NCI-H226 (cell line): Measurements from ENCODE around the gene BCAS3.

Source experiments
- DNase-seq: peaks from one replicate; pipeline ENCODE4 v3.0.0-alpha.2; 2015

BCAS3 gene

DNA sequence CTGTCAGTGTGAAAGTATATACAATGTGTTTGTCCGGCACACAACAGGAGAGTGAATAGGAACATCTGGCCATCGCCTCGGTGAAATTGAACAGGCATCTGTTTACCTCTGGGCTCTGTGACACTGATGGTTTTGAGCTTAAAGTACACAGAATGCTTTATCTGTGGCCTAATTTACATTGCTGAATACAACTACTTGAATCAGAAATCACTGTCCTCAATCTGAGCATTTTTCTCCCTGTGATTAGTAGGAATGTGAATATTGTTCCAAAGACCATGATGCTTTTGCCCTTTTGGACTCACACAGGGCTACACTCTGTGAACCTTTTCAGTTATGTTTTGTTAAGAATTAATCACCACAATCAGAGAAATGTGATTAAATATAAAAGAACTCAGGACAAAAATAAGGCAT, 399.0 kb downstream of the BCAS3 start:
- DNase-seq, result no peak

DNA sequence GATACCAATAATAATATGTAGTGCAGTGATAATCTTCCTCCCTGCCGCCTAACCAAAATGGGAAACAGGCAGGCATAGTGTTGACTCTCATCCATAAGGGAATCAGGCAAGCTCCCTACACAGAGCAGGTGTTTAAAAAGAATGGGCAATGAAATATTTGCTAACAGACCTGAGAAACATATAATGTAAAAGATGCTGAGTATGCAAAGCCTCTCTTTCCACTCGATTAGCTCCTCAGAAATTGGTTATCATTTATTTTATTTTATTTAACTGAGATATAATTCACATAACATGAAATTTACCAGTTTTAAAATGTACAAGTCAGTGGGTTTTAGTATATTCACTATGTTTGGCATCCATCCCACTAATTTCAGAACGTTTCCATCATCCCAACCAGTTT, 404.3 kb downstream of the BCAS3 start:
- DNase-seq, result no peak

DNA sequence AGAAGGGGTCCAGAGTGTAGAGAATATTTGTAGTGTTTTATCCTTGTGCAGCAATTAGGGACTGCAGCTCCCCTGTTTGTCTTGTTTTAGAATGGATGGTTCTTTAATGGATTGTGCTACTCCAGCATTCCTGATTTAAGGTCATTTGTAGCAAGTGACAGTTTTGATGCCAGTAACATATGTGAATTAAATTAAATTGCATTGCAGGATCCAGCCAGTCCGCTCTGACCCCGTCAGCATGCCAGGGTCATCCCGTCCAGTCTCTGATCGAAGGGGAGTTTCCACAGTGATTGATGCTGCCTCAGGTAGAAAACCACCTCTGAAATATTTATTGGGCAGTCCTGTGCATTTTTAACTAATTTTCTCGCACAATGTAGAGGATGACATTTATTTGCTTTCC, 406.6 kb downstream of the BCAS3 start:
- DNase-seq, result no peak

DNA sequence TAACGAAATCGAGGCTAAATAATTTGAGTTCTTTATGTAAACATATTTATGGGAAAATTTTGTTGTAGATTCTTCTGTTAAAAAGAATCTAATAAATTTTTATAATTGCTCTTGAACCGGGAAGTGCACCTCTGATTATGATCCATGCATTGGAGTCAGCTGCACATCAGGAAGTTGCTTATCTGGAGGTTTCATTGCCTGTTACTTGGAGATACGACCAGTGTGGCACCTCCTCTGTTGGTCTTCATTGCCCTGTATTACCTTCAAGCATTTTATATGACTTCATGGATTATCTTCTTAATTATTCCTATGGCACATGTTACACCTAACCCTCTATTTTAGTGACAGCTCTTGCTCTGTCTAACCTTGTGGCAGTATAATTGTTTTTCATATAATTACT, 409.4 kb downstream of the BCAS3 start:
- no peak for DNase-seq

DNA sequence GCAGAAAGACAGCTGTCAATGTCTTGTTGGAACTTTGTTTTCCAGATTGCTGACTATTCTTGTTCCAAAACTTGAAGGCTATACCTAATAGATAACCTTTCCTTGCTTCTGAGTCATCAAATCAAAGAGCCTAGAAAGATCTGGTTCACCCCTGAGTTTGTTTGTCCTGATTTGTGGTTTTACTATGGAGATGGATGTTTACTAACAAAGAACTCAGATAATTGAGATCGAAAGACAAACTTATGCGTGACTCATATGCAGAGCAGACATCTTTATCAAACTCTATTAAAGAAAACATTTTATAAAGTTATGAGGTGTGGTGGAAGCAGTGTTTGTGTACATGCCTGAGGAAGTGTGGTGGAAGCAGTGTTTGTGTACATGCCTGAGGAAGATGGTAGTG, 410.9 kb downstream of the BCAS3 start:
- DNase-seq, result no peak

DNA sequence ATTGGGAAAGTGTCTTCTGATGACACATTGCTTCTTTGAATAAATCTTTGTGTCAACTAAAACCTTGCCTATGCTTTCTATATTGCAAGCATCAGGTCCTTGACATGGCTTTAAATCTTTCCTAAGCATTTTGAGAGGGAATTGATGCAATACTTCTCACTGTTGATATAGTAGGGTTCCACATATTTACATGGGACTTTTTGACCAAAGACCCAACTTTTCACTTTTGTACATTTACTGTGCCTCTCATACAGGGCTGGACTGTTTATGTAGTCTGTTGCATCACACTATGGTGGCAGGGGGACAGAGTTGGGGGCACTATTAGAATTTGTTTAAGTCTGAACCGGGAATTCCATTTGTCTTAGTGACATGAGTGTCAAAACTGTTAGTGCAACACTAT, 413.4 kb downstream of the BCAS3 start:
- DNase-seq, result no peak

DNA sequence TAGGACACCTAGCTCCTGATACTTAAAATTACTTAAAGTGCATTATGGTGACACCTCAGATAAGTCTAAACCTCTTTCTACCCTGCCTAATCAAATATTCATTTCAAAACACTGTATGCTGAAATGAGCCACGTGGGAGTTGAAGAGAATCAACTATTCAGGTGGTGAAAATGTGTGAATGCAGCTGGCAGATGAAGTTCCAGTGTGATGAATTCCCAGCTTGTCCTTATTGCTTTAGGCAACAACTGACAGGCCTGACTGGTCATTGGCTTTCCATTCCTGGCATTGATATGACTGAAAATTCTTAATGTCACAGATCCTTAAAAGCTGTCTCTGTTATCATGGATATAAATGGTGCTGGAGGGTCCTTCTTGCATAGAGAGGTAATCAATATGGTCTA, 420.1 kb downstream of the BCAS3 start:
- no peak for DNase-seq

DNA sequence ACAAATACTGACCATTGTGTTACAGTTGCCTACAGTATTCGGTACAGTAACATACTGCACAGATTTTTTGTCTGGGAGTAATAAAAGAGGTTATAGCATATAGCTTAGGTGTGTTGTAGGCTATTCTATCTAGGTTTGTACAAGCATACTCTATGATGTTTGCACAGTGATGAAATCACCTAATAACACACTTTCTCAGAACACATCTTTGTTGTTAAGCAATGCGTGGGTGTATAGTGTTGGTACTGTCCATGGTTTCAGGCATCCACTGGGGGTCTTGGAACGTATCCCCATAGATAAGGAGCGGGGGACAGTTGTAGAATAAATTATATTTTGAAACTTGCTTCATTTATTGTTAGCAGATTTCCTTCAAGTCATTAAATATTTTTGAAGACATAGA, 428.7 kb downstream of the BCAS3 start:
- DNase-seq, result no peak

DNA sequence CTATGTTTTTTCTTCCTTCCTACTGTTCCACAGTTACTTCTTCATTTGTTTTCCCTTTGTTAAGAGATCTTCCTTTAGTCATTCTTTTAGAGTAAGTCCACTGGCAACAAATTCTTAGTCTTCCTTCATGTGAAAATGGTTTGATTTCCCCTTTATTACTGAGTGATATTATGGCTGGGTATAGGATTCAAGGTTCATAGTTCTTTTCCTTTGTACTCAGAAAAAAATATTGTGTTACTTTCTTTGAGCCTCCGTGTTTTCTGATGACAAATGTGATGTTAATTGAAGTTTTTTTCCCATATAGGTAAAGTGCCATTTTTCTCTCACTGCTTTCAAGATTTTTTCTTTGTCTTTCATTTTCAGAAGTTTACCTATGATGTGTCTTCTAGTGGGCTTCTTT, 438.9 kb downstream of the BCAS3 start:
- DNase-seq, result no peak

DNA sequence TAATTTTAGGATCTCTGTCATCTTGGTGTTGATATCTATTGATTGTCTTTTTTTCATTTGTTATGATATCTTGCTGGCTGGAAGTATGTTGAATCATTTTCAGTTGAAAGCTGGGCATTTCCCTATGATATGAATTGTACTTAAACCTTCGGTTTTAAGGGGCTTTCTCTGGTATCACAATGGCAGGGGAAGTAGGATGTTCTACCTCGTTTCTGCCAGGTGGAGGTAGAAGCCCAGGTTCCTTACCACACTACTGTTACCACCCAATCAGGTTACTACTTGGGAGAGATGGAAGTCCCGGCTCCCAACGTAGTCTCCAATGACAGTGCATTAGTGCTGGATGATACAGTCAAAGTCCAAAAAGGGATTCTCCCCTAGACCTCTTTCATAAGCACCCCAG, 440.3 kb downstream of the BCAS3 start:
- DNase-seq, result no peak

DNA sequence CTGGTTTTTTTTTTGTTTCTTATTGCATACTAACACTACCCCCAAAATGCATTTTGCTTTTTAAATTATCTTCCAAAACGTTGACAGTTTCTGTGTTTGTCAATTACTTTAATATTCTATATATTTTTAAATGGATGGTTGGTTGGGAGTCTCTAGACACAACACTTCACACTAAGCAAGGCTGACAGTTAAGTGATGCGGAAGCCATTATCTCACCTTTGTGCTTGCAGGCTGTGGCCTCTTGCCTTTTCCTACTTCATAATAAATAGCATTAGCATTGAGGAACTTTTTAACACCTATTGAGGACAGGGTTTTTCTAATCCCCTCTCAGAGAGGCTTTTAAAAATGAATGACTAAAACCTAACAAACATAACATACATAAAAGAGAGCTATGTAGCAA, 441.2 kb downstream of the BCAS3 start:
- no peak for DNase-seq

DNA sequence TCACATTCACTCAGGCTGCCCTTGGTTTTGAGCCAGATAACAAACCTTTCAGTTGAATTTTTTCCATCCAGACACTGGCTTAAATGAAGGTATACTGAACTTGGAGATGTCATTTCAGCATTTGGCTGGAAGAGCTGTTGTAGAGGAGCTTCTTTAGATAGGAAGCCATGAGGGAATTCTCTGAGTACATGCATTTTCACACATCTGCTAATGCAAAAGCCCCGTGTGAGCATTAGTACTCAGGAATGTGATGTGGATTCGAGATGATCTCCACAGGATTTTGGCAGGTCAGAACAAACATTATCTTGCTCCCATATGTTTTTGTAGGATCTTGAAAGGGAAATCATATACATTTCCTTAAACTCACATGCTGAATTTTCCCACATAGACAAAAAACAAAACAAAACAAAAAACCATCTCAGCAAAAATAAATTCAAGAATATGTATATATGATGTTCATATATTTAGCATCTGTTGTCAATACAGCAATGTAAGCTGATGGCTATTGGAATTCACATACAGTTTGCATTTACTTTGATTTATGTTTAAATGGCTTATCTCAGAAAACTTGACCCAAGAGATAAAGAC, 444.8 kb downstream of the BCAS3 start:
- DNase-seq, result no peak

DNA sequence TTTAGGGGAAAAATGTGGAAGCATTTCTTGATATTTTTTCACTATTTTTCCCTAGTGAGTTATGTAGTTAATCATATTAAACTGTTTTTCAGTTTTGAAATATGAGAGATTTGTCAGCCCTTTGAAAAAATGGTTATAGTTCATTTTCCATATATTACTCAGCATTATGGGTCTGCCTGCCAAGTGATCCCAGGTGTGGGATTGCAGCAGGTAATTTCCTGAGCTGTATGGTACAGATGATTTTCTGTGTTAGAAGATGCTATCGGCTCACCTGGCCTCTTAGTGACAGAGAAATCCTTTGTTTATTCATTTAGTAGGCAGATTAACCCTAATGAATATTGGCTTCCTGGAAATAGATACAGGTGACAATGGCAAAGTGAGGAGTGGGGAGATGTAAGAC, 446.9 kb downstream of the BCAS3 start:
- DNase-seq, result no peak

DNA sequence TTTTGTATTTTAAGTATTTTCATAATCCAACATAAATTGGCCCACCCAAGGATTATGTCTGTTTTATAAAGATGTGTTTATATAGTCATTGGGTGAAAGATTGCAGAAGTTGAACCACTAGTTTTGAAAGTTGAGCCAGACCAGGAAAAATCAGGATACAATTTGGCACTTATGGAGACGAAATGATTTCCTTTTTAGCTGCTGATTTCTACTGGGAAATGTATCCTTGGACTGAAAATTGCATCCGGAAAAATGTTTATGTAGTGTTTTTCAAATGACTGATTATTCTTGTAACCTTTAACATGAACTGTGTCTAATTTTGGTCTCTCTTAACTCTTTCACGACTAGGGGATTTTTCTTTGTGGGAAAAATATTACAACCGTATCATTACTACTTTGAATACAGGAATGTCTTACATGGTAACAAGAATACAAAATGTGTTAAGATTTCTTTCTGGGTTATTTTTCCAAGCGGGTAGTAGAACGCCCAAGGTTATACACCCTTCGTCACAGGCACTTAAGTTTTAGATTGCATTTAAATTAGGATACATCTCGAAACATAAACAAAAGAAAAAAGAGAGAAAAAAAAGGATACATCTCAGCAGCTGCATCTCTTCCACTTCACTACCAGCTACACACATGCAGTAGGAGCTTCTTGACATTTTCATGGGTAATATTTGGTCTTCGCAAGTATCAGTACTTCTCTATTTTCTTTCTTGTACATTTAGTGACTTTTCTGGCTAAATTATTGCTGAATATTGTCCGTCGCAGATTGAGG, 449.0 kb downstream of the BCAS3 start:
- DNase-seq, result no peak

DNA sequence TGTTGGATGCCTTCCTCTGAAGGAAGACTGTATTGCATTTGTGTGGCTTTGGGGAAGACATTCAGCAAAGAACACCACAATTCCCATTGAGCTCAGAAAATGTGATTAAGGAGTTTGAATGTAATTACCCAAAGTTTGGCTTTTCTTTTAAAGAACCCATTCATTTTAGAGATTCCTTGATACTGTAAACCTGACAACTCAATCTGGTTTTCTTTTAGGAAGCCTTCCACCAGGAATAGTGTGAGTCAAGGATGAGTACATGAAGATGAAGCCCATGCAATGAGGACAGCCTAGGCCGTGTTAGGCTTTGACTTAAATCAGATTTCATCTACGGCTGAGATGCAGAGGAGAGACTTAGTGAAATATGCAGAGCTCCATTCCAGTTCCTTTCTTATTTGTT, 450.3 kb downstream of the BCAS3 start:
- no peak for DNase-seq

DNA sequence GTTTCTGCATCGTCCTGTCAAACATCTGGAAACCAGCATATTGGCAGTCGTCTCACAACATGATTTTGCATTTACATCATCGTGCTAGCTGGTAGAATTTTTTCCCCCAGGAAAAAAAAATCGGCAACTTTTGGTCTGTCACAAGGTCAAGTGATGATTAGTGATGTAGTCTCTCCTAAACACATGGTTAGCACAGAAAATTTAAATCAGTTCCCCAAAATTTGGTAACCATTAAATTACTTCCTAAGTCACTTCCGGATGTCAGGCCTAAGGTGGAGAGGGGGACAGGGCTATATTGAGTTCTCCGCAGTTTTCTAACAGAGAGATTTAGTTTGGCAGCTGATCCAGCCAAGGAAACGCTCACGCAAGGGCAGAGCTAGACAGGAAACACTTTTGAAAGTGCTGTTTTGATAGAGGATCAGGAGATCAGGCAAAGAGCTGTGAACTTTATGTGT, 451.0 kb downstream of the BCAS3 start:
- no peak for DNase-seq

DNA sequence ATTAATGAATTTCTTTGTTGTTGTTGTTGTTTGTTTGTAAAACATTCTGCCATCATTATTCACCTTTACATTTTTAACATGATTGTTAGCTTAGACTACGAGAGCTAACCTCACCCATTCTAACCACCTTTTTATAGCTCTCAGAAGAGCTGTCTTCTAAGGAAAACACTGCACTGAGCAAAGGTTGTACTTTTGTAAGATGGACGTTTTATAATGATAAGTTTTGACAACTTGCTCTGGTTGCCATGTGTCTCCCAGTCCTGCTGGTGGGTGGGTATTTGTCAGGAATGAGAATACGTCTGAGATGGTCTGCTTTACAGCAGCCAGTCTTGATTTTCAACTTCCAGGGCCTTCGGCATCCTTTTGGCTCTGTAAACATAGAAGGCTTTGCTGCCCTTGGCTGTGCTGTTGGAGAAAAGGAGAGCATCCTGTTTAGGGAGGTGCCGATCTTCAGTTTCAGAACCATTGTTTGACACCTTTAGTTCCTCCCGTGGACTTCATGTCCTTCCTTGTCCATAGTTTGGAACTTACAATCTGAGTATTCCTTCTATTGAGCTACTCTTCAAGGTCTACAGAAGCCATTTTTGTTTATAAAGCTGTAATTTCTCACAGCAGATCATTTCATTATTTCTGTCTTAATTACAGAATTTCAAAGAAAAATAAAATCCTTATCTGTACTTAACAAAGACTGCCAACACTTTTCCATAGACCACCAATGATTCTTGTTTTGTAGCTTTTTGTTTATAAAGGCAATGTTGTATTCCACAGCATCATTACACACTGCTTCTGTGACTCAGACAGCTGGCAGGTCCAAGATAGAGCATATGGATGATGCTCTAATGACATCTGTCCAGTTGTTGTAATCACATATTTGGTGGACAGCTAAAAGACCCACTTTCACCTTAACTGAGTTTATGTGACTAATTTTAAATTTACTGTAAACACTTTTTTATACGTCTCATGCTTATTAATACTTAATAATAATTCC, 451.9 kb downstream of the BCAS3 start:
- no peak for DNase-seq

DNA sequence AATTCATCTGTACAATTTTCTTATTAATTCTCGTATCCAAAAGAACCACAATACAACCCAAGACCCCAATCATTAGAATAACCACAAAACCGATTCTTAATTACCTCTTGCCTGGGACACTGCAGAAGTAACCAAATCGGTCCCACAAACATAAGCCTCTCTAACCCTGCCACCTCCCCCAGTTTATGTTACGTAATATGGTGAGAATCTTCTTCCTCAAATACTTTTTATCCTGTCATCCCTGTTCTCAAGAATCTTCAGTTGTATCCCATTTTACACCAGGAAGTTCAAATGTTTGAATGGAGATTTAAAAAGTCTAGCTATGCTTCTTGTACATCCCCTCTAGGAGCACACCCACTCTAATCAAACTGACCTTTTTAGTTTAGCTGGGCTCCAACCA, 452.7 kb downstream of the BCAS3 start:
- no peak for DNase-seq

DNA sequence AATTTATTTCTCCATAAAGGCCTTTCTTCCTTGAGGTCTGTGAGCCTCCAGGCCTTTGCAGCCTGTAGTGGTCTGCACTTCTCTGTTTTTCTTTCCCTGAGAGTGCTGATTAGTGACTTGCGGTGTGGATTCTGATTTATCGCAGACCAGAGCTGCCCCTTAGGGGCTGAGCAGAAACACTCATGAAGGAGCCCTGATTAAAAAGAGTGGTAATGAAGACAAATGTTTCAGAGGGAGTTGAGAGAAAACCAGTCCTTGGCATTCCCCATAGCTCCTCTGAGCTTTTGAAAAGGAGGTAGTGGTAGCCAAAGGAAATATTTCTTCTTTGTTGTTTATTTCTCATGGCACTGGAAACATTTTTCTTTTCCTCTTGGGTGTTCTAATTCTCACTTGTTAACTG, 453.9 kb downstream of the BCAS3 start:
- DNase-seq, result no peak

DNA sequence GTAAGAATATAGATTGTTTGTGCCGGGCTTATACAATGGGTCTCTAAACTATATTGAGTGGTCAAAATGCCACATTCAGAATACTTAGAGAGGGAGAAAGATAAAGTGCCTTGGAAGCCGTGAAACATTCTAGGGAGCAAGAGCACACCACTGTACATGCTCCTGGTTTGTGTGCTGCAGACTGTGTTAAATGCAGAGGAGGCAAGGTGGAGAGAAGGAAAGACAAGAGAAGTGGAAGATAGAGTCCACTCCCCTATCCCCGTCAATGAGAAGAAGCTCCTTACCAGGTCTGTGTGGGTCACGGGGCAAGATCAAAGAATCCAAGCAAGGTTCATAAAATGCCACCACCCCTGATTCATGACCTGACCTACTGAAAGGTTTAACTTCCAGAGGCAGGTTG, 454.9 kb downstream of the BCAS3 start:
- DNase-seq, result no peak

DNA sequence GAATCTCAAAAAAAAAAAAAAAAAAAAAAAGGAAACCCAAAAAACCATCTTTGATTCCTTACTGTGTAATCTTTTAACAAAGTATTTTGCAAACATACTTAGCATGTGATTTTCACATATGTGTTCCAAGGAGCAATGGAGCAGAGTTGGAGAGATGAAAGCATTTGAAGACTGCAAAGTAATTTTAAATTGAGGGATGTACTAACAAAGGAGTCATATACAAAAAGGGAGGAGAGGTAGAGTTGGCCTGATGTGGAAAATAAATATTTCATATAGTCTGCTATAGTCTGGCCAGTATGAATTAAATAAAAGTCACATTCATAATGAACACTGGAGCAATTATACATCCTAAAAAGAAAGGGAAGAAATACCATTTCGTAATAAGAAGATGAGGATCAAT, 456.2 kb downstream of the BCAS3 start:
- no peak for DNase-seq

DNA sequence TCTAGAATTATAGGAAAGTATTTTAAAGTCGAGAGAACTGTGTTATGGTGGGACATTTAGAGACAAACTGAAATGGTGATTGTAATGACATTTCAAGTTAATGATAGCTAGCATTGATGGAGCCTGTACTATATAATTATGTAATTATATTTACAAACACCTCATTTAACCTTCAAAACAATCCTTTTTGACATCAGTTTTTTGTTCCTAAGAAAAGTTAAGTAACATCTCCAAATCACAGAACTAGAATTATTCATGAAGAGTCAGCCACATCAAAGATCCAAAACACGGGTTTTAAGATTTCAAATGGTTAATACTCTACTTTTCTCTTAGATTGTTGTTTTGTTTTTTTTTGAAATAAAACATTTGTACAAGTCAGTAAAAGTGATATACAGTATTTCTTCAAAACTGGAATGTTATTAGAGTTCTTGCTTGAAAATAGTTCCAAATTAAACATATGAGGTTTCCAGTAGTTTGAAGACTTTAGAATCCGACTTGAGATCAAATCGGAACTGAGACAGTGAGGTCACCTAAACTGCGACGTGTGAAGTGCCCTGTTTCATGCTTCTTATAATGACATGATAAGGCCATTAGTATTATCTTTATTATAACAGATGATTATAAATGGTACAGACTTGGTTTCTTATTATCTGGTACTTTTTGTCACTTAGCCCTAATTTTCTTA, 457.0 kb downstream of the BCAS3 start:
- no peak for DNase-seq

DNA sequence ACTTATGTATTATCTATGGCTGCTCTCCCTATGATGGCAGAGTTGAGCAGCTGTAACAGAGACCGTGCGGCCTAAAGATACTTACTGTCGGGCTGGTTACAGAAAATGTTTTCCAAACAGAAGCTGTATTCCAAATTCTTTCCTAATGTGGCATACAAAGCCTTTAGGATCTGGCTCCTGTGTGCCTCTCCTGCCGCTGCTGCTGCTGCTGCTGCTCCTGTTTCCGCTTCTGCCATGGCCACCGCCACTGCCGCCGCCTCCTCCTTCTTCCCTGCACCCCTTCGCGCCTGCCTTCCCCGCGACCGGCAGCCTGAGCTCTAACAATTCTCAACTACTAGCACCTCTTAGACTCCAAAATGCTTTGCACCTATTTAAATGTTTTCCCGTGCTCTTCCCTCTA, 458.1 kb downstream of the BCAS3 start:
- DNase-seq, result no peak
